Osteoblast (primary cell): ENCODE data around the gene CEP85L. TPM values are rescaled to one million over a fixed set of nuclear protein-coding genes. Genes with fewer than 3 reads are reported as not detected.

Experiments used
- DNase-seq: peaks from one replicate; pipeline ENCODE4 v3.0.0; 2011; ENCODE audit warnings: low spot score, mixed read lengths; ENCODE audit not compliant: insufficient read length; ENCODE audit errors: missing footprints
- H2AFZ ChIP-seq: 2 replicates; pipeline ENCODE4 v1.6.0; 2011; ENCODE audit warnings: mild to moderate bottlenecking, low read length
- H3K27ac ChIP-seq: 2 replicates; pipeline ENCODE4 v1.5.1; 2011; ENCODE audit warnings: mild to moderate bottlenecking, low read depth, low read length, moderate library complexity
- H3K27me3 ChIP-seq: 2 replicates; pipeline ENCODE4 v1.6.0; 2012; ENCODE audit warnings: mild to moderate bottlenecking, control low read depth, inconsistent platforms, low read length, moderate library complexity; ENCODE audit not compliant: insufficient read depth
- H3K36me3 ChIP-seq: 2 replicates; pipeline ENCODE4 v1.5.1; 2011; ENCODE audit warnings: mild to moderate bottlenecking, low read length, control low read depth, moderate library complexity; ENCODE audit not compliant: insufficient read depth
- H3K4me1 ChIP-seq: 2 replicates; pipeline ENCODE4 v1.5.1; 2011; ENCODE audit warnings: mild to moderate bottlenecking, low read length, control low read depth, moderate library complexity; ENCODE audit not compliant: insufficient read depth
- H3K4me2 ChIP-seq: 2 replicates; pipeline ENCODE4 v1.6.0; 2011; ENCODE audit warnings: mild to moderate bottlenecking, low read length; ENCODE audit not compliant: insufficient read depth
- H3K4me3 ChIP-seq: fragments of 200-600 bp; sonication (generic); 3 replicates; pipeline ENCODE4 v1.5.1; 2012; ENCODE audit warnings: mild to moderate bottlenecking, low read length, inconsistent platforms; ENCODE audit not compliant: insufficient read depth
- H3K79me2 ChIP-seq: 2 replicates; pipeline ENCODE4 v1.6.0; 2012; ENCODE audit warnings: mild to moderate bottlenecking, low read length, control low read depth, inconsistent platforms; ENCODE audit not compliant: insufficient read depth
- H3K9me3 ChIP-seq: 2 replicates; pipeline ENCODE4 v1.5.1; 2011; ENCODE audit warnings: low read depth, low read length, control low read depth
- H4K20me1 ChIP-seq: 2 replicates; pipeline ENCODE4 v1.6.0; 2012; ENCODE audit warnings: mild to moderate bottlenecking, low read length, control low read depth; ENCODE audit not compliant: insufficient read depth
- total RNA-seq: library from RNA; depleted of rRNA; stranded (reverse); fragments of >200 nt; gene quantifications from 2 replicates; pipeline ENCODE4 v1.2.3, GENCODE V29; 2012
- TF ChIP-seq, protein P1 (sequence below): IDR thresholded peaks from 2 replicates; pipeline ENCODE4 v1.5.1; 2011; ENCODE audit warnings: mild to moderate bottlenecking, low read depth, low read length, moderate library complexity; ENCODE audit errors: extremely low read depth

The CEP85L gene
- total RNA-seq, 1 donor = 15.2 TPM

DNA sequence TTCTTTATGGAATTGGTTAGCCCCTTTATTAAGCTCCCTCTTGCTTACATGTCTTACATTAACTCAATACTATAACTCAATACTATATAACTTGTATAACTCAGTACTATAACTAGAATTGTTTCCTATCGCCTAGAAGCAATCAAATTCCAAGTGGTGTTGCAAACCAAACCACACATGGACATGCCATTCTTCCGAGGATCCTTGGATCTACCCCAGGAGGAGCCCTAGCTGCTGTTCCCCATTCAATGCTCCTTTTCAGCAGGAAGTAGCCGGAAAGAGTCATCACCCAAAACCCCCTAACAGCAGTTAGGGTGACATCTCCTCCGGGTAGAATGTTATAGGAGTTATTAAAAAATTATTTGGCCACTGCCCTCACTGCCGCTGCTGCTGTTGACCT lies 62.8 kb downstream of the CEP85L start:
- Histone ChIP-seq H3K4me1 (no peaks in the 10 kb centered on the region), H4K20me1 (peaks cover 45% of the 10 kb centered on the region), H3K27me3 (no peaks in the 10 kb centered on the region), H3K4me2 (no peak overlapping the region), H3K79me2 (peaks cover 73% of the 10 kb centered on the region), H2AFZ (no peak overlapping the region), H3K9me3 (no peaks in the 10 kb centered on the region), H3K27ac (no peak overlapping the region), H3K36me3 (no peaks in the 10 kb centered on the region), H3K4me3 (no peak overlapping the region)
- DNase-seq = no peak
- TF ChIP-seq, protein P1, sequence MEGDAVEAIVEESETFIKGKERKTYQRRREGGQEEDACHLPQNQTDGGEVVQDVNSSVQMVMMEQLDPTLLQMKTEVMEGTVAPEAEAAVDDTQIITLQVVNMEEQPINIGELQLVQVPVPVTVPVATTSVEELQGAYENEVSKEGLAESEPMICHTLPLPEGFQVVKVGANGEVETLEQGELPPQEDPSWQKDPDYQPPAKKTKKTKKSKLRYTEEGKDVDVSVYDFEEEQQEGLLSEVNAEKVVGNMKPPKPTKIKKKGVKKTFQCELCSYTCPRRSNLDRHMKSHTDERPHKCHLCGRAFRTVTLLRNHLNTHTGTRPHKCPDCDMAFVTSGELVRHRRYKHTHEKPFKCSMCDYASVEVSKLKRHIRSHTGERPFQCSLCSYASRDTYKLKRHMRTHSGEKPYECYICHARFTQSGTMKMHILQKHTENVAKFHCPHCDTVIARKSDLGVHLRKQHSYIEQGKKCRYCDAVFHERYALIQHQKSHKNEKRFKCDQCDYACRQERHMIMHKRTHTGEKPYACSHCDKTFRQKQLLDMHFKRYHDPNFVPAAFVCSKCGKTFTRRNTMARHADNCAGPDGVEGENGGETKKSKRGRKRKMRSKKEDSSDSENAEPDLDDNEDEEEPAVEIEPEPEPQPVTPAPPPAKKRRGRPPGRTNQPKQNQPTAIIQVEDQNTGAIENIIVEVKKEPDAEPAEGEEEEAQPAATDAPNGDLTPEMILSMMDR = no peak

DNA sequence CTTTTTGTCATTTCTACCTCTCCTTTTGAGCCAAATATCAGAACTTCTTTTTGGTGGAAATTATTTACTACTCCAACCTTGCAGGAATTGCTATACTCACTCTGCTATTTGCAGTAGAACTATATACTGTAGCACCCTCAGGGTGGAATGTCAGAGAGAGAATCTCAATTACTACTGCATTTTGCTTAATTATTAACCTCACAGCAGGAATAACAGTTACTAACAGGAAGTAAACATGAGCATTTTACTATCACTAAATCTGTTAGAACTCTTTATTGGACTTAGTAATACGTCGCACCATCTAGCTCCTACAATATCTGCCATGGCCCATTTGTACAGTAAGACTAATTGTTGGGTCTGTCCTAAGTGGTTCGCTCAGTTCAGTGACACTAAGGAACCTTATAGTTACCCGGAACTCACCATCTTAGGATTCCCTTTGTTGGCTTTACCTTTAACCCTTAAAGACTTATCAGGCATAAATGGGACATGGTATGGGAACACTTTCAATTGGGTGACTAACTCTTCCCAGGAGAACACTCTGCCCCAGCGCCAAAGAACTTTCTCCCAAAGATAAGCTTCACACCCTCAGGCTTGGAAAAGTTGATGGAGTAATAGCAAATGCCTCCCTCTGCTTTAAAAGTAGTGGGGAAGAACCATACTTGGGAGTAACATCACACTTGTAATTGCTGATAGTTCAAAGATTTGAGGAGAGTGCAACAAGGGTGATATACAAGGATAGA lies 64.5 kb downstream of the CEP85L start:
- peaks cover 55% of the 10 kb centered on the region for H4K20me1 ChIP-seq

DNA sequence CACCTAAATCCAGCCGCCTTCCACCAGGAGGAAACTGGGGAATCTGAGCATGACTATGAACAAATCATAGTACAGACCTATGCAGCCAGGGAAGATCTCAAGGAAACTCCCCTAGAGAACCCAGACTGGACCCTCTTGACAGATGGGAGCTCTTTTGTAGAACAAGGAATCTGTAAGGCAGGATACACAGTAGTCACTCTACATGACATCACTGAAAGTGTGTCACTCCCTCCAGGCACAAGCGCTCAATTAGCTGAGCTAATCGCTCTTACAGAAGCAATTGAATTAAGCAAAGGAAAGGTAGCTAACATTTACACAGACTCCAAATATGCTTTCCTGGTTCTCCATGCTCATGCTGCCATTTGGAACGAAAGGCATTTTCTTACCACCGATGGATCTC lies 66.5 kb downstream of the CEP85L start:
- peaks cover 64% of the 10 kb centered on the region for H4K20me1 ChIP-seq
- peaks cover 70% of the 10 kb centered on the region for H3K79me2 ChIP-seq

More for the DNA sequence above, 64.5 kb downstream of the CEP85L start:
- Histone ChIP-seq H3K79me2 (peaks cover 78% of the 10 kb centered on the region), H2AFZ (no peak overlapping the region), H3K27ac (no peak overlapping the region), H3K9me3 (no peaks in the 10 kb centered on the region), H3K4me1 (peaks cover 7% of the 10 kb centered on the region), H3K4me2 (no peak overlapping the region), H3K27me3 (no peaks in the 10 kb centered on the region), H3K36me3 (no peaks in the 10 kb centered on the region), H3K4me3 (no peak overlapping the region)
- DNase-seq = no peak
- TF ChIP-seq, protein P1 = no peak

DNA sequence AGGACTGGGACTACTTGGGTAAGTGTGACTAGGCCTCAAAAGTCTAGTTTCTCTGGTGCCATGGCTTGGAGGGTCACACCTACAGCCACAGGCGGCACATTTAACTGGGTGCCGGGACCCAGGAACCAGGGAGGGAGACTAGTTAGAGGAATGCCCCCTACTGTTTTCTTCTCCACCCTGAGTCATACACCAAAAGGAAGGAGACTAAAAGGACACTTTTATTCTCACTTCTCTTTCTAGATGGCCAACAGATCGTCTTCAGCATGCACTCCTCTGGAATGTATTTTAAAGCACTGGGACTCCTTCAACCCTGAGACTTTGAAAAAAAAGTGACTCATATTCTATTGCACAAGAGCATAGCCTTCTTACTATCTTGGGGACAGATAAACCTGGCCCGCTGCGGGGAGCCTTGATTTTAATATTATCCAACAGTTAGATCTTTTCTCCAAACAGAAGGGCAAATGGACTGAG lies 69.9 kb downstream of the CEP85L start:
- Histone ChIP-seq H3K4me1 (peaks cover 21% of the 10 kb centered on the region), H3K4me2 (peak overlapping the region; percentile 5), H3K4me3 (no peak overlapping the region), H3K27me3 (no peaks in the 10 kb centered on the region), H3K27ac (peak overlapping the region; percentile 14), H3K9me3 (peaks cover 5% of the 10 kb centered on the region), H4K20me1 (peaks cover 35% of the 10 kb centered on the region), H3K36me3 (no peaks in the 10 kb centered on the region), H2AFZ (no peak overlapping the region), H3K79me2 (peaks cover 63% of the 10 kb centered on the region)
- DNase-seq = no peak
- TF ChIP-seq, protein P1 = no peak

More for the DNA sequence above, 66.5 kb downstream of the CEP85L start:
- no peak overlapping the region for H3K4me2 ChIP-seq
- H3K27ac ChIP-seq = no peak overlapping the region
- H3K9me3 ChIP-seq = no peaks in the 10 kb centered on the region
- no peaks in the 10 kb centered on the region for H3K27me3 ChIP-seq
- no peaks in the 10 kb centered on the region for H3K36me3 ChIP-seq
- peaks cover 21% of the 10 kb centered on the region for H3K4me1 ChIP-seq
- no peak overlapping the region for H3K4me3 ChIP-seq
- H2AFZ ChIP-seq = no peak overlapping the region
- DNase-seq = no peak
- TF ChIP-seq, protein P1 = no peak
